ENCODE data around the gene RNF41. TPM values are rescaled to one million over a fixed set of nuclear protein-coding genes. Genes with fewer than 3 reads are reported as not detected.

RNF41 gene
- total RNA-seq, 1 donor from 2014 or later = 33.7 TPM

DNA sequence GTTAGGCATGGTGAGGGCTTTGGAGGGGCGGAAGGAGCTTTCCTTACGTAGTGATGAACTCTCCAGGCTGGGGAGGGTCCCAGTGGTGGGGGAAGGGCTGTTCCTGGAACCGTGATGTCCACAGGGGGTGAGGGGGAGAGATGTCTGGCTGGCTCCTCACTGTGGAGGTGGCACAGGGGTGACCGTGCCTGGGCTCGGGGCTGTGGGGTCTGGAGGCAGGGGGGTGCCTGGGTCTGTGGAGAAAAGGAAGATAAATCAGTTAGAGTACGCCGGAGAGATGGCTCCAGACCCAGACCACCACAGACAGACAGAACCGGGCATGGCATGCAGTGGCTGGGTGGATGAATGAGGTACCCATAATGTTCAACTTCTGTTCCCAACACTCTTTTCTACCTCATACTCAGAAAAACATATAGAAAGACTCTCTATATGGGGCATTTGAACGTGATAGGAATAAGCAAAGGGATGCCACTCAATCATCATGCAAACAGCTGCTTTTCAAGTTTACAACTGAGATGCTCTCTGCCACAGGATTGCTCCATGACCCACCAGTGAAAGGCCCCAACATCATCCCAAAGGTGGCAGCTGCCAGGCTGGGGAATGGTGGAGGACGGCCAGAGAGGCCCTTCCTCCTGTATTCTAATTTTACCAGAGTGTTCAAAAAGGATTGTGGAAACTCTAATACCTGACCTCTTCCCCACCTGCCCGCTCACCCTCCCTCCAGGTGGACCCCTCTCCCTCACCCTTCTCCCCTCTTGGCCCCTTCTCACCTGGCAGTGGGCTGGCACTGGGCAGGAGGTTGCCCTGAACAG, 58.0 kb downstream of the RNF41 start:
- peaks cover 58% of the 10 kb centered on the region for H3K36me3 Mint-ChIP-seq
- TF ChIP-seq, protein P1, sequence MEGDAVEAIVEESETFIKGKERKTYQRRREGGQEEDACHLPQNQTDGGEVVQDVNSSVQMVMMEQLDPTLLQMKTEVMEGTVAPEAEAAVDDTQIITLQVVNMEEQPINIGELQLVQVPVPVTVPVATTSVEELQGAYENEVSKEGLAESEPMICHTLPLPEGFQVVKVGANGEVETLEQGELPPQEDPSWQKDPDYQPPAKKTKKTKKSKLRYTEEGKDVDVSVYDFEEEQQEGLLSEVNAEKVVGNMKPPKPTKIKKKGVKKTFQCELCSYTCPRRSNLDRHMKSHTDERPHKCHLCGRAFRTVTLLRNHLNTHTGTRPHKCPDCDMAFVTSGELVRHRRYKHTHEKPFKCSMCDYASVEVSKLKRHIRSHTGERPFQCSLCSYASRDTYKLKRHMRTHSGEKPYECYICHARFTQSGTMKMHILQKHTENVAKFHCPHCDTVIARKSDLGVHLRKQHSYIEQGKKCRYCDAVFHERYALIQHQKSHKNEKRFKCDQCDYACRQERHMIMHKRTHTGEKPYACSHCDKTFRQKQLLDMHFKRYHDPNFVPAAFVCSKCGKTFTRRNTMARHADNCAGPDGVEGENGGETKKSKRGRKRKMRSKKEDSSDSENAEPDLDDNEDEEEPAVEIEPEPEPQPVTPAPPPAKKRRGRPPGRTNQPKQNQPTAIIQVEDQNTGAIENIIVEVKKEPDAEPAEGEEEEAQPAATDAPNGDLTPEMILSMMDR (conservative IDR thresholded peaks at IDR 0.05) = no peak
- peak overlapping the region; percentile 65 for H3K4me3 Mint-ChIP-seq
- H3K9me3 Mint-ChIP-seq = no peaks in the 10 kb centered on the region
- DNase-seq (ENCODE audit: extremely low spot score, unreplicated experiment) = no peak
- H3K27me3 Mint-ChIP-seq = no peaks in the 10 kb centered on the region
- peak overlapping the region; percentile 100 for H3K27ac Mint-ChIP-seq
- peaks cover 40% of the 10 kb centered on the region for H3K4me1 Mint-ChIP-seq (ENCODE audit: unreplicated experiment)

DNA sequence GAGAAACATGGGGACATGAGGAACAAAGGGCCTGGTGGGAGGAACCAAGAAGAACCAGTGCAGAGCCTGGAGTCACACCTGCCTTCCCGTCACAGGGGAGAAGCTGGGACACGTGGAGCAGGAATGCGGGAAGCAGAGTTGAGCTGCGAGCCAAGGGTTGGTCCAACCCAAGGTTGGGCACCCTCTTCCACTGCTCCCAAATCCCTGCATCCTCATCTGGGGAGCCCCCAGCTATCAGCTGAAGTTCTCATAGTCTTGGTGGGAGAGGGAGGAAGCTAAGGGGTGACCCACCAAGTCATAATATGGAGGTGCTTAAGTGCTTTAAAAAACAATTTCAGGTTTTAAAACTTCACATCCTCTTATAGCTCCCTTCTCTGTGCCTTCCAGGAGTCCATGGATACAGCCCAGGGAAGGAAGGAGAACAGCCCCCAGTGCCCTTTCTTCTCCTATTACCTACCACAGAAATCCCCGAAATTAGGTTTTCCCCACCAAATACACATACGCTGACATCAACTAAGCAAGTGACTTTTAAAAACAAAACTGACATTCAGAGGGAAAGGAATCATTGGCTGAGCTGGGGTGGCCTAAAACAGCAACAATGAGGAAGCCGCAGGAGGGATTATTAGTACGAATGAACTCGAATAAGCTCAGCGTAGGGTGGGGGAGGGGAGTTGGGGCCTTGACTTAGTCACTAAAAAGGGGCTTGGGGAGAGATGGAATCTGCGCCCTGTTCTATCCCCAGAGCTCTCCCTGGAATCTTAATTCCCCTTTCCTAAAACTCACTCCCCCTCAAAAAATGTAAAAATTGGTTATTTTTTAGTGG, 59.0 kb downstream of the RNF41 start:
- peak overlapping the region; percentile 66 for H3K4me3 Mint-ChIP-seq
- H3K27ac Mint-ChIP-seq = peak overlapping the region; percentile 100
- H3K4me1 Mint-ChIP-seq (ENCODE audit: unreplicated experiment) = peaks cover 40% of the 10 kb centered on the region
- TF ChIP-seq, protein P1 (conservative IDR thresholded peaks at IDR 0.05) = no peak
- H3K9me3 Mint-ChIP-seq = no peaks in the 10 kb centered on the region
- H3K36me3 Mint-ChIP-seq = peaks cover 59% of the 10 kb centered on the region
- DNase-seq (ENCODE audit: extremely low spot score, unreplicated experiment) = no peak
- peaks cover 3% of the 10 kb centered on the region for H3K27me3 Mint-ChIP-seq

DNA sequence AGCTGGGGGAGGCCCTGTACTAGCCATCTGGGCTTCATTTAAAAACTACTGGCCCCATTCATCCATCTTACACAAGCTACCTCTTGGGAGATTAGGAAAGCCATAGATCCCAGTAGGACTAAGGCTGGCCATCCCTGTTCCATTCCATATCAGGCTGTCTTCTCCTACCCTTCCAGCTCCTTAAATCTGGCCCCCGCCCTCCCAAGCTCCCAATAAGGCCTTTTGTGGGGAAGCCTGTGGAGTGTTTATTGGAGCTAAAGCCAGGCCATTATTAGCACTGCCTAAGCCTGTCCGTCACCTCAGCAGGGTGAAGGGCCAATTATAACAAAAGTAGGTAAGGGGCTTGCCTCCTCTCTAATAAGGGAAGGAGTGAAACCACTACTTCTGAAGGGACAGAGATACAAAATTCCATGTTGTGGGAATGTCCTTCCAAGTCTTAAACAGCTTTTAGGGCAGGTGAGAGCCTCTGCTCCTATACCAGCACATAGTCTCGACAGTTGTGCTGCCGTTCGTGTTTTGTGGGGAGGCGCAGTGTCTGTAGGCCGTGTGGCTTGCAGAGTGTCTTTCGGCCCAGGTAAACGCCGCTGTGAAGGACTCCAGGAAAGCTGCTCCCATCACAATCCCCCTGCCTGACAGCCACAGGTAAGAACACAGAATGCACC, 59.9 kb downstream of the RNF41 start:
- Mint-ChIP-seq H3K36me3 (peaks cover 55% of the 10 kb centered on the region), H3K27ac (peak overlapping the region; percentile 100), H3K4me3 (peak overlapping the region; percentile 100), H3K9me3 (no peaks in the 10 kb centered on the region), H3K27me3 (peaks cover 3% of the 10 kb centered on the region), H3K4me1 (ENCODE audit: unreplicated experiment) (peaks cover 45% of the 10 kb centered on the region)
- TF ChIP-seq, protein P1 (conservative IDR thresholded peaks at IDR 0.05) = no peak
- DNase-seq (ENCODE audit: extremely low spot score, unreplicated experiment) = no peak

DNA sequence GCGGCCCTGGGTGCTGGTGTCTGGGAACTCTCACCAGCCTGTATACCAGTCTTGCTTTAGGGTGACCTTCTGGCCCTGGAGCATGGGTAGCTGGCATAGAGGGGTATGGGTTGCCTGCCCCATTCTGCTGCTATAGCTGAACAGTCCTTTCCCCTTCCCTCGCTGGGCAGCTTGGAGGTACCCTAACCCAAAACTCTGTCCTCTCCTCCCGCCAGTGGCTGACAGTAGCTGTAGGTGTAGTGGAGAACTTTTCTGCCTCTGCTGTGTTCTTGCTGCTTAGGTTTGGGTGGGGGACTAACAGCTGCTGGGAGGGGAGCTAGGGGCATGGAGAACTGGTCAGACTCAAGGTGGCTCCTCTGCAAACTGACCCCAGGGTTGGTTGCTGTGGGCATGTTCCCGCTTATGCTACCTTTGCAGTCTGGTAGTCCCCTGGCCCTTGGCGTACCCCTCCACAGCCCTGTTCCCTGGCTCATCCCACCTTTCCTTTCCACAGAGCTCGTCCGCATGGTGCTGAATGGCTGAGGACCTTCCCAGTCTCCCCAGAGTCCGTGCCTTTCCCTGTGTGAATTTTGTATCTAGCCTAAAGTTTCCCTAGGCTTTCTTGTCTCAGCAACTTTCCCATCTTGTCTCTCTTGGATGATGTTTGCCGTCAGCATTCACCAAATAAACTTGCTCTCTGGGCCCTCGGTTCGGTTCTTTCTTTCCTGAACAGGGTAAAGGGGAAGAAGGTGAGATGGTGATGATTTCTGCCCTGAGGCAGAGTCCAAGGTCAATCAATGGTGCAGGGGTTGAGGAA, 60.6 kb downstream of the RNF41 start:
- peak overlapping the region; percentile 100 for H3K4me3 Mint-ChIP-seq
- peaks cover 45% of the 10 kb centered on the region for H3K4me1 Mint-ChIP-seq (ENCODE audit: unreplicated experiment)
- no peak for DNase-seq (ENCODE audit: extremely low spot score, unreplicated experiment)
- peak overlapping the region; percentile 100 for H3K27ac Mint-ChIP-seq
- peaks cover 55% of the 10 kb centered on the region for H3K36me3 Mint-ChIP-seq
- H3K27me3 Mint-ChIP-seq = peaks cover 3% of the 10 kb centered on the region
- TF ChIP-seq, protein P1 (conservative IDR thresholded peaks at IDR 0.05) = no peak
- H3K9me3 Mint-ChIP-seq = no peaks in the 10 kb centered on the region

Measured in type B pancreatic cell (in vitro differentiated cells).